ENCODE measurements around the gene INTU. TPM values are rescaled to one million over a fixed set of nuclear protein-coding genes. Genes with fewer than 3 reads are reported as not detected.
"Not testable (repeated sequence)": the region's sequence is repeated elsewhere in the genome, so short reads cannot be mapped to it uniquely, and the experiment has no call there.

The INTU gene
- total RNA-seq = 14.8 TPM

- peak; percentile 98 for DNase-seq
Measured at GRCh38 chr4:127632420-127633403, at the start of gene INTU. INTU (plus strand) TSS chr4:127632957; CDS start chr4:127633035, 78 bp downstream.

DNA sequence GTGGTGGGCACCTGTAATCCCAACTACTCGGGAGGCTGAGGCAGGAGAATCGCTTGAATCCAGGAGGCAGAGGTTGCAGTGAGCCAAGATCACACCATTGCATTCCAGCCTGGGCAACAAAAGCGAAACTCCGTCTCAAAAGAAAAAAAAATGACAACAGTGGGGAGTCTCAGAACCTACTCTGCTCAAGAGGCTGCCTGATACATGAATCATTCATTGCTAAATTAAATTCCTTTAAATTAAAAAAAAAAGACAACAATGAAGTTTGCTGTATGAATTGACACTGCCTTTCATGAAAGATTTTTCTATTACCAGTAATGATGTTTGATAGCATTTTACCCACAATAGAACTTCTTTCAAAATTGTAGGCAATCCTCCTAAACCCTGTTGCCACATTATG is 46.3 kb upstream of the INTU start:
- DNase-seq = not testable (repeated sequence)

DNA sequence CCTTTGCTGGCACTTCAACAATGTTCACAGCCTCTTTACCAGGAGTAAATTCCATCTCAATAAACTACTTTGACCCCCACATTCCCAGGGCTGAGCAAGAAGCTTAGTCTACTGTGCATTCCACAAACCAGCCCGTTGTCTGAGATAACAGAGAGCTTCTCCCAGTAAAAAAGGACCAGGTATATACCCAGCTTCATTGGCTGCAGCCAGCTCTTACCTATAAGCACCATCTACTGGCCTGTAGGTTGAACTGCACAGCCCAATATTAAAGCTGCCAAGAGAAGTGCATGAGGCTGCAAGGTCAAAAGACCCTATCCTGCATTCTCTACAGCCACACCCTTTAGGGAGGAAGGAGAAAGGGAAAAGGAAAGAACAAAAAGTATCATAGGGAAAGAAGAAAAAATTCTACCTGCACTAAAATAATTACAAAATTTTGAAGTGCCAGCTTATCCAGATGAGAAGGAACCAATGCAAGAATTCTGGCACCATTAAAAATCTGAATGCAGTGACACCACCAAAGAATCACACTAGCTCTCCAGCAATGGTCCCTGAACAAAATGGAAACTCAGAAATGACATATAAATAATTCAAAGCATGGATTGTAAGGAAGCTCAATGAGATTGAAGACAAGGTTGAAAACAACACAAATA is 45.7 kb upstream of the INTU start:
- DNase-seq = peak; percentile 31

GRCh38 chr4:127589153-127589552 is 43.6 kb upstream of the INTU start:
- DNase-seq = not testable (repeated sequence)

- DNase-seq = no peak
Measured at GRCh38 chr4:127598656-127599055, 34.1 kb upstream of the INTU start.

DNA sequence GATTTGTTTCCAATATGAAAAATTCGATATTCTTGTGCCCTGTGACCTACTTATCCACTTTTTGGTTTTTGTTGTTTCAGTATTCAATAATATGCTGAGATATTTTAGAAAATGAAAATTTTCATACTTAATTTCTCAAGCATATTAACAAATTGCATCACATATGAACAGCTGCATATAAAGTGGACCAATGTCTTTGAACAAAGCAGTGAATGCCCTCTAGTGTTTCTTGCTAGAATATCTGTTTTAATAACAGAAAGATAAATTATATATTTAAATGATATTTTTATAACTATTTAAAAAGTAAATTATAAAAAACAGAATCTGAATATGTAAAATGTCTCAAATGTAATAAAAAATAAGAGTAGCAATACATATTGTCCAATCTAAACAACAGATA is 31.7 kb upstream of the INTU start:
- DNase-seq = peak; percentile 33

GRCh38 chr4:127604949-127605709 is 27.6 kb upstream of the INTU start:
- peak; percentile 65 for DNase-seq

DNA sequence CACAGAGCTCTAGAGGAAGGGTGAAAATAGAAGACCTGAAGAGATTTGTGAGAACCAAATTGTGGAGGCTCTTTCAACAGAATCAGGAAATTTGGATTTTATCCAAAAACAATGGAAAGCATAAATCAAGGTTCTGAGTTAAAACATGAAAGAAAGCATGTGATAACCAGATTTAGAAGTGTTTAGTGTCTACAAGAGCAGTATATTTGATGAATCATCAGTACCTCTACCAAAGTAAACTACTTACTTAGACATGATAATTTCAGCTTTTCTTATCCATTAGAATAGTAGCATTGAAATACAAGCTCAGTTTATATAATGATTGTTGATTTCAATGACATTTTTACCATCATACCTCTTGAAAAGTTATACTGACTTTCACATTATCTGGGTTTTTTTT is 25.9 kb upstream of the INTU start:
- no peak for DNase-seq

DNA sequence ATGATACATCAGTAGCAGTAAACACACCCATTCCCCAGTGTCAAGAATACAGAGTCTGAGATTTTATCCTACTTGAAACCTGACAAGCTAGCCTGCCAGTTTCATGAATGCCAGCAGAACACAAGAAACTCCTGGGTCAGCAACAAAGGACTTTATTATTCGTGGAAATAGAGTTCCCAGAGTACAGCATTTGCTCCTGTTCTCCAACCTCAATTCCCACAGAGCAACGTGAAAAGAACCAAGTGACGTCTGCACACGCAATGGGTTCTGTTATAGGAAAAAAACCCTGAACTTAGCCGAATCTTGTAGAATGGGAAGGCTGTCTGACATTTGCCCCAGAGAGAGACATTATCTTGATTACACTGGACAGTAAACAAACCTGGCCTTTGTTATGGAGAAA is 23.3 kb upstream of the INTU start:
- no peak for DNase-seq

DNA sequence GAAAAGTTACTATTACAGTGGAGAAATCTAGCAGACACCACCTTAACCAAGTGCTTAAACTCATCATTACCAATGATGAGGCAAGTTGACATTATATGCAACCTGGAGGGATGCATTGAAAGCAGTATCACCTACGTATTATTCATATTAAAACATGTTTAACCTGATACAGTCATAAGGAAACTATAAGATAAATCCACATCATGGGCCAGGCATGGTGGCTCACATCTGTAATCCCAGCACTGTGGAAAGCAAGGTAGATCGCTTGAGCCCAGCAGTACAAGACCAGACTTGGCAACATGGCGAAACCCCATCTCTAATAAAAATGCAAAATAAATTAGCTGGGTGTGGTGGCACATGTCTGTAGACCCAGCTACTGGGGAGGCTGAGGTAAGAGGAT is 22.3 kb upstream of the INTU start:
- DNase-seq = no peak

- DNase-seq = no peak
Measured at GRCh38 chr4:127616898-127617297, 15.9 kb upstream of the INTU start.

DNA sequence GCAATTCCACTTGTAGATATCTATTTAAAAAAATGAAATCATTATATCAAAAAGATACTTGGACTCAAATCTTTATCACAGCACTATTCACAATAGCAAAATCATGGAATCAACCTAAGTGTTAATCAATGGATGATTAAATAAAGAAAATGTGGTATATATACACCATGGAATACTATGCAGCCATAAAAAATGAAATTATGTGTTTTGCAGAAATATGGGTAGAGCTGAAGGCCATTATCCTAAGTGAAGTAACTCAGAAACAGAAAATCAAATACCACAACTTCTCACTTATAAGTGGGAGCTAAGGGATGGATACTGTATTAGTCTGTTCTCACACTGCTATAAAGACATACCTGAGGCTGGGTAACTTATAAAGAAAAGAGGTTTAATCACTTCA is 14.3 kb upstream of the INTU start:
- DNase-seq = no peak

DNA sequence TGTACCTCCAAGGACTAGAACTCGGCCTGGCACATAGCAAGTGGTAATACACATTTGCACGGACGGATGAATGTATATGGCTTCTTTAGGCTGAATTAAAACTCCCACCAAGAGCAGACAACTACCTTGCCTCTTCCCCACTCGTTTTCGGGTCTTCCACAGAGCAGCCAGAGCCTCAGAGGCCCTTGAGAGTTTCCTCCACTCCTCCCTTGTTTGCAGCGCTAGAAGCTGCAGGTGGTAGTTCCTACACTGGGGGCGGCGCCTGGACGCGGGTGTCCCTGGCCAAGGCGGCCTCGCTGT is 10.2 kb upstream of the INTU start:
- DNase-seq = no peak

GRCh38 chr4:127622921-127623796 is 9.6 kb upstream of the INTU start:
- peak; percentile 53 for DNase-seq

DNA sequence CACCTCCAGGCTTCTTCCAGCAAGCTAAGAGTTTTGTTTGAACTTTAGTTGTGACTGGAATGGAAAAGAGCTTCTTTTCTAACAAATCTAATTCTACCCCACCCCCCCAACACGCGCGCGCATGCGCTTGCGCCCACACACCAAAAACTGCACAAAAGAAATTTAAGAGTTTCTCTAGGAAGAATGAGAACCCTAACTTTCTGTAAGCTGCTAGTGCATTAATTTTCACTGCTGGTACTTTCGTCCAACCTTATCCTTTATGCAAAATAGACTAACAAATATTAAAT is 9.0 kb upstream of the INTU start:
- DNase-seq = peak; percentile 62

GRCh38 chr4:127624173-127624572 is 8.6 kb upstream of the INTU start:
- no peak for DNase-seq

- no peak for DNase-seq
Measured at GRCh38 chr4:127629371-127629770, 3.4 kb upstream of the INTU start.

- DNase-seq = no peak
Measured at GRCh38 chr4:127630152-127630551, 2.6 kb upstream of the INTU start.

DNA sequence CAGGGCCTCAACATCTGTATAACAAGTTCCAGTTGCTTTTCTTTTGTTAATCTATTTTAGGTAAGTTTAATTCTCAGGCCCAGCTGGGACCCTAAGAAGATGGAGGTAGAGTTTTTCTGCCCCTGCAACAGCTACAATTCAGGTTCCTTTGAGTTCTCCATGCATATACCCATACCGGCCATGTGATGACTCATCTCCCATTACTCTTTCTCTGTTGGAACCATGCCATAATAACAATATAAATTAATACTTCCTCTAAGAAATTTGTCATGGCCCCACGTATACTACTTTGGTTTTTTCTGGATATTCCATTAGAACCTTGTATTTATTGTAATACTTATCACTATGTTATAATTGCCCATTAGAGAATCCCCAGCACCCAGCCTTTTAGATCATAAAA is 1.3 kb upstream of the INTU start:
- DNase-seq = no peak

DNA sequence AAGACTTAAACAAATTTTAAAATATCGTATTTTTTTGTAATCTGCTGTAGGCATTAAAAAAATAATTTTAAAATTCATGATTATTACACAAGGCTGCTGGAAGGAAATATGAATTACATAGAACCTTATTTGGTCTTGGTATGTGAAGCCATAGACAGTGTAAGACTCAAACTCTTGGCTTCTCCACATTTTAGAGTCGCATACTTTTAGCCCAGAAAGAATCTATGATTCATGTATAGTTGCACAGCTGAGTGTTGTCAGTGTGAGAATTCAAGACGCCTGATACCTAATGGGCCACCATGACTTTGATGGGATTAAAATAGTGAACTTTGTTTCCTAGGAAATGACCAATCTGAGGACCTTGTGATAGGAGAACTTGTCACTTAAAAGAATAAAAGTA is 1.4 kb downstream of the INTU start:
- DNase-seq = no peak

DNA sequence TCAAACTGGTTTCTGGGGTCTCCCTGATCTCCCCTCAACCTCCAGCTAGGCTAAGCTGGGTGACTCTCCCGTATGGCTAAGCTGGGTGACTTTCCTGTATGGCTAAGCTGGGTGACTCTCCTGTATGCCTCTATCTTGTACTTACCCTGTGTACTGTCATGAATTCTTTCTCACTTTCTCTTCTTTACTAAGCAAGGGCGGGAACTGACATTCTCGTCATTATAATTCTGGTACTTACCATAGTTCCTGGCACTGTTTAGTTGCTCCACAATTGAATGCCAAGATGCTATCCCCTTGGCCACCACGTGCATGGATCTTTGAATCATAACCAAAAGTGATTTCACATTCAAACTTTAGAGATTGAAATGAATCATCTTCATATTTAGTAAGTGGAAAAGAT is 8.8 kb downstream of the INTU start:
- no peak for DNase-seq

DNA sequence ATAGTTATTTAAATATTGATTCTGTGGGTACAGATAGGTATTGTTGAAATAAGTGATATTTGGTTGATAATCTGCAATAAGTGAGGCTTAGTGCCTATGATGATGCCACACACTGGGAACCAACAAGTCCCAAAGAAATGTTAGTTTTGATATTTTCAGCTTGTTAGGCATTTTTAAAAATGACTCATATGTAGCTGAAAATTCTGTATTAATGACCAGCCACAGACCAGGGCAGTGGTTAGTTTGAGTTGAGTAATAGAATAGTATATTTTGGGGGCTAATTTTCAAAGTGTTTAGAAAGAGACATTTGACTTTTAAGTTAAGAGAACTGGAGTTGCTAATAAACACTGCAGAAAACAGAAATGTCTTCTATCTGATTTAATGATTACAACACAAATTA is 9.4 kb downstream of the INTU start:
- DNase-seq = no peak

Data from tongue (tissue), 2 donors.